GM12873 (cell line): ENCODE results near the gene WDR20.

Source experiments
- CTCF ChIP-seq: IDR thresholded peaks from 2 replicates; pipeline ENCODE4 v1.5.1; 2012; ENCODE audit warnings: low read depth, mild to moderate bottlenecking, moderate library complexity, low read length, control low read depth; ENCODE audit not compliant: insufficient read depth; ENCODE audit errors: missing control alignments

WDR20 gene

DNA sequence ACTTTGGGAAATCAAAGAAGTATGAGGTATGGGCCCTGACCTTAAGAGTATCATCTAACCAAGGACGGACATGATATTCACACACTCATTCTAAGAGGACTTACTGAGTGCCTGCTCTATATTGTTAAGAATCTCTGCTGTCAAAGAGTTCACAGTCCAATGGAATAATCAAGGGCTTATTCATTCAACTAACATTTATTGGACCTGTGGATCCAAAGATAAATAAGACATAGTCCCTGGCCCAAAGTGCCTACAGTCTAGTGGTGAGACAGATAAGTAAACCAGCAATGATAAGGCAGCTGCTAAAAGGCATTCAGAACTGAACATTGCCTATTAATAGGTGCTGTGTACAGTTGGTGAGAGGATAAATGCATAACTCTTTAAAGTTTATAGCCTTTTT lies 11.0 kb downstream of the WDR20 start:
- no peak for TF ChIP-seq CTCF

DNA sequence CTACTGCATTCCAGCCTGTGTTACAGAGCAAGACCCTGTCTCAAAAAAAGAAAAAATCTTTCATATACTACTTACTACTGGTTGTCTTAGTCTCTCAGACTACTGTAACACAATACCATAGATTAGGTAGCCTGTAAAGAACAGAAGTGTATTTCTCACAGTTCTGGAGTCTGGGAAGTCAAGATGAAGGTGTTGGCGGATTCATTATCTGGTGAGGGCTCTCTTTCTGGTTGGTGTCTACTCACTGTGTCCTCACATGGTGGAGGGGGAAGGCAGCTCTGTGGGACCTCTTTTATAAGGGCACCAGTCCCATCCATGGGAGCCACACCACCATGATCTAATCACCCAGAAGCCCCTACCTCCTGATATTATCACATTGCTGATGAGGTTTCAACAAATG lies 14.4 kb downstream of the WDR20 start:
- no peak for TF ChIP-seq CTCF

DNA sequence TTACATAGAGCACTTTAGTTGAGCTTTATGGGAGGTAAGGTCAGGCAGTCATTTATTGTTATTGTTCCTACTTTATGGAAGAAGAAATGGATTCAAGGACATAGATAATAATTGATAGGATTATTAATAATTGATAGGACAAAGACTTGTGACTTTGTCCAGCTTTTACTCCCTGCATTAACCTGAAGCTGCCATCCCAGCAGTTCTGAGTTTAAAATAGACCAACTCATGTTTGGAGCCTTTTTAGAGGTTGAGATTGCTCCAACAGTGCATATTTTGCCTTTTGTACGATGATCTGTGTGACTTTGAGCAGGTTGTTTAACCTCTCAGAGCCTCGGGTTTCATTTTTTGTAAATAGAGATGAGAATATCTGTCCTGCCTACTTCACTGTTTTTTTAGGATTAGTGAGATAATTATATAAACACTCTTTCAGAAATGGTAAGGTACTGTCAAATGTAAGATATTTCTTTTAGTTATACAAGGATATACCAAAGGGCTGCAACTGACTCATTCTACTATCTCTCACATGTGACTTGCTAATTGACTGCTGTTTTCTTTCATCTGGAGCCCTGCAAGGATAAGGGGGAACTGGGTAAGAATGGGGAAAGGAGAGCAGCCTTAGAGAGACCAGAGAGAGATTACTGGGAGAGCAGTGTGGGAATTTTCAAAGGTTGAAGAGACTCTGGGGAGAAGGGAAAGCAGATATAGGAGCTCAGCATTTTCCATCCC lies 15.3 kb downstream of the WDR20 start:
- no peak for TF ChIP-seq CTCF

- no peak for TF ChIP-seq CTCF
These were observed 17.6 kb downstream of the WDR20 start for GRCh38 chr14:102157346-102157745.

GRCh38 chr14:102158797-102159196 lies 19.1 kb downstream of the WDR20 start:
- TF ChIP-seq CTCF: no peak

DNA sequence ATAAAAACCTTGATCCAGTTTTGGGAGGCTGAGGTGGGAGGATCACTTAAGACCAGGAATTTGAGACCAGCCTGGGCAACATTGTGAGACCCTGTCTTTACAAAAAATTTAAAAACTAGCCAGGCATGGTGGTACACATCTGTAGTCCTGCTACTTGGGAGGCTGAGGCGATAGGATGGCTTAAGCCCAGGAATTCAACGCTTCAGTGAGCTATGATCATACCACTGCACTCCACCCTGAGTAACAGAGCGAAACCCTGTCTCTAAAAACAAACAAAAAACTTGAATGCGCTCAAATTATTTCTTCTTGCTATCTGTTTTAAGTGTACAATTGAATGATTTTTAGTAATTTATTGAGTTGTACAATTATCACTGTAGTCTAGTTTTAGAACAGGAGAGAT lies 20.1 kb downstream of the WDR20 start:
- no peak for TF ChIP-seq CTCF

- TF ChIP-seq CTCF: no peak
These were observed 22.8 kb downstream of the WDR20 start for GRCh38 chr14:102162487-102162886.

- no peak for TF ChIP-seq CTCF
These were observed 24.5 kb downstream of the WDR20 start for GRCh38 chr14:102164241-102164641.
